Measurements from ENCODE around the gene ANTXR1. TPM values are rescaled to one million over a fixed set of nuclear protein-coding genes. Genes with fewer than 3 reads are reported as not detected.

ANTXR1 gene
- total RNA-seq, 1 donor = 61.5 TPM

- DNase-seq (ENCODE audit: low read depth) = no peak
- TF ChIP-seq CTCF (IDR thresholded peaks at IDR 0.05; ENCODE audit: insufficient read depth, low read length) = no peak
- H3K4me3 ChIP-seq (ENCODE audit: low read depth, low read length) = no peak overlapping the region
Measured at GRCh38 chr2:69181806-69182427, 168.9 kb downstream of the ANTXR1 start.

- no peak overlapping the region for H3K4me3 ChIP-seq (ENCODE audit: low read depth, low read length)
- no peak for DNase-seq (ENCODE audit: low read depth)
- TF ChIP-seq CTCF (IDR thresholded peaks at IDR 0.05; ENCODE audit: insufficient read depth, low read length) = no peak
Measured at GRCh38 chr2:69183659-69184058, 170.7 kb downstream of the ANTXR1 start.

GRCh38 chr2:69184224-69184623 lies 171.2 kb downstream of the ANTXR1 start:
- H3K4me3 ChIP-seq (ENCODE audit: low read depth, low read length) = no peak overlapping the region
- no peak for TF ChIP-seq CTCF (IDR thresholded peaks at IDR 0.05; ENCODE audit: insufficient read depth, low read length)
- no peak for DNase-seq (ENCODE audit: low read depth)

GRCh38 chr2:69185807-69186206 lies 172.8 kb downstream of the ANTXR1 start:
- no peak for TF ChIP-seq CTCF (IDR thresholded peaks at IDR 0.05; ENCODE audit: insufficient read depth, low read length)

GRCh38 chr2:69186614-69187013 lies 173.6 kb downstream of the ANTXR1 start:
- TF ChIP-seq CTCF (IDR thresholded peaks at IDR 0.05; ENCODE audit: insufficient read depth, low read length) = no peak
- DNase-seq (ENCODE audit: low read depth) = no peak
- H3K4me3 ChIP-seq (ENCODE audit: low read depth, low read length) = no peak overlapping the region

More at GRCh38 chr2:69185807-69186206, 172.8 kb downstream of the ANTXR1 start:
- no peak overlapping the region for H3K4me3 ChIP-seq (ENCODE audit: low read depth, low read length)
- DNase-seq (ENCODE audit: low read depth) = no peak

- DNase-seq (ENCODE audit: low read depth) = no peak
- TF ChIP-seq CTCF (IDR thresholded peaks at IDR 0.05; ENCODE audit: insufficient read depth, low read length) = no peak
- H3K4me3 ChIP-seq (ENCODE audit: low read depth, low read length) = no peak overlapping the region
Measured at GRCh38 chr2:69188182-69188900, 175.4 kb downstream of the ANTXR1 start.

Data from fibroblast of the aortic adventitia (primary cell).